Psoas muscle (tissue), 8 donors: ENCODE measurements around the gene MID2. TPM values are rescaled to one million over a fixed set of nuclear protein-coding genes. Genes with fewer than 3 reads are reported as not detected.
"Not testable (repeated sequence)": the region's sequence is repeated elsewhere in the genome, so short reads cannot be mapped to it uniquely, and the experiment has no call there.

Source experiments
- ATAC-seq, 4 donors: fragments of 200-7000 bp; cut with Tn5 transposase; one replicate each; pipeline ENCODE4 v1.9.1; 2020; ENCODE audit warnings: moderate library complexity in 3 of 4, mild to moderate bottlenecking in 2 of 4
- DNase-seq, 2 donors: peaks; one replicate each; pipeline ENCODE4 v3.0.0-alpha.2; 2020
- H3K27ac ChIP-seq: fragments of 200-600 bp; one replicate; pipeline ENCODE4 v1.8.0; 2022
- H3K27me3 ChIP-seq, 3 donors: fragments of 200-600 bp in 1 of 3; one replicate each; pipeline versions ENCODE4 v1.6.1 to v1.8.0; 2013 to 2022; ENCODE audit warnings: low read length in 2 of 3, mild to moderate bottlenecking in 2 of 3, moderate library complexity in 1 of 3; ENCODE audit not compliant: insufficient read depth in 3 of 3
- H3K36me3 ChIP-seq, 2 donors: fragments of 200-600 bp in 1 of 2; one replicate each; pipeline versions ENCODE4 v1.6.1 to v1.8.0; 2013 to 2022; ENCODE audit warnings: low read depth in 1 of 2, mild to moderate bottlenecking in 1 of 2, moderate library complexity in 1 of 2; ENCODE audit not compliant: insufficient read depth in 1 of 2
- H3K4me1 ChIP-seq: fragments of 200-600 bp; one replicate; pipeline ENCODE4 v1.8.0; 2022
- H3K4me3 ChIP-seq: fragments of 200-600 bp; one replicate; pipeline ENCODE4 v1.8.0; 2022; ENCODE audit warnings: mild to moderate bottlenecking
- H3K9me3 ChIP-seq: fragments of 200-600 bp; one replicate; pipeline ENCODE4 v1.8.0; 2022
- CTCF ChIP-seq: fragments of 200-600 bp; IDR thresholded peaks from one replicate; pipeline ENCODE4 v1.8.0; 2022; ENCODE audit warnings: antibody characterized with exemption
- WGBS, 3 donors: extraction: QIAGEN DNeasy Blood & Tissue Kit; methylation state at CpG; one replicate each; pipeline versions ENCODE4 v1.1.6 to v1.1.7; 2013; 5-methylcytosine and 5-hydroxymethylcytosine counted together
- intact Hi-C, 2 donors: fragments of 100-400 bp; cut with DNase I; formaldehyde crosslinking; loops; one replicate each; pipeline versions ENCODE4 v1.11.0 to v1.14.2; 2022
- polyA plus RNA-seq, 3 donors: library from polyadenylated mRNA; stranded (reverse); fragments of 200-250 nt; gene quantifications; one replicate each; pipeline ENCODE4 v1.2.3, GENCODE V29; 2013
- total RNA-seq, 4 donors: library from RNA; stranded (reverse); fragmentation: NEBNext Ultra II Directional in 2 of 4; extraction: Animal tissue kit (Norgen Biotek cat#: 25700) in 2 of 4; gene quantifications; one replicate each; pipeline versions ENCODE4 v1.2.1 to v1.2.4, GENCODE V29; 2021 to 2023
- donor health status: healthy with polysubstance abuse.
- donor health status: DM: no; HTN: no; CAD: no; lungs with moderate emphysema.
- donor health status: Bipolar disorder and iron deficiency.
- donor health status: healthy.
- donor health status: DM: yes; HTN: yes; CAD: no.
- donor health status: DM: no; HTN: no; CAD: no.
- donor health status: DM: no; HTN: no; CAD: no.
- donor health status: DM: yes; HTN: yes; CAD: no.

MID2 gene
- total and polyA plus RNA-seq, 7 donors: 4.8 to 21.6 (median 18.6) TPM

DNA sequence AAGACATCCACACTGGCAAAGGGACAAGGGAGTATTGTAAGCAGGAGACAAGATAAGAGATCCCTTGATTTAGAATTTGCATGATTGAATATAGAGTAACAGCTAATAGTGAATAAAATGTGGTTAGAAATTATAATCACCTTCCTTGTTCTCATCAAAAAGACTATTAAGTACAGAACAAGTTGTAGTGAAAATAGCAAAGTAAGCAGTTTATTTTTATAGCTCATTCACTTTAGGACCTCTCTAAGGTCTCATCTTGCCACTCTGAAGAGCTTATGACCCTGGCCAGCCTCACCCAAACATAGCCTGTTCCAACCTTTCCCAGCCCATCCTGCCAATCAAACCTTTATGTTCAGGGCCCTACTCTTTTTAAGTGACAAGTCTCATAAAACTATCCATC, 30.6 kb downstream of the MID2 start:
- peaks cover 0 to 21% (median 0%) of the 10 kb centered on the region in 3 donors for H3K27me3 ChIP-seq
- DNase-seq (no peak), ATAC-seq (no peak)
- H3K4me1 ChIP-seq: no peaks in the 10 kb centered on the region
- intact Hi-C loops: no loop called here
- H3K27ac ChIP-seq: no peak overlapping the region
- no peaks in the 10 kb centered on the region for H3K36me3 ChIP-seq
- TF ChIP-seq CTCF: no peak
- H3K4me3 ChIP-seq: no peak overlapping the region
- no peaks in the 10 kb centered on the region for H3K9me3 ChIP-seq

DNA sequence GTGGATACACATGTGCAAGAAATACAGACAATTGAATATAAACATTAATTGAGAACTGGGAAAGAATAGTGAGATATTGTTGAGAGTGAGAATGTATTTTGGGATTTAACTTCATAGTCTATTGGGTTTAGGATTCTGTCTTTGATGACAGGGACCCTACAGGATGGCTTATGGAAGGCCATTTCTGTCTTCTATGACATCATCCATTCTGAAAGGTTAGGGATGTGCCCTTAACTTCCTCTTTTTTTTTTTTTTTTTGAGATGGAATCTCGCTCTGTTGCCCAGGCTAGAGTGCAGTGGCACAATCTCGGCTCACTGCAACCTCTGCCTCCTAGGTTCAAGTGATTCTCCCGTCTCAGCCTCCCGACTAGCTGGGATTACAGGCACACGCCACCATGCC, 31.4 kb downstream of the MID2 start:
- H3K27ac ChIP-seq, DNase-seq, ATAC-seq, intact Hi-C loops, H3K9me3 ChIP-seq, H3K36me3 ChIP-seq, H3K4me1 ChIP-seq, H3K4me3 ChIP-seq: not testable (repeated sequence)
- WGBS, 3 donors: 81 to 100% (median 99%) methylated on average over 3 to 5 of the region's 5 CpGs
- peaks cover 0 to 21% (median 0%) of the 10 kb centered on the region in 3 donors for H3K27me3 ChIP-seq

GRCh38 chrX:107857837-107858236, 32.2 kb downstream of the MID2 start:
- Histone ChIP-seq H3K27ac (no peak overlapping the region), H3K9me3 (no peaks in the 10 kb centered on the region), H3K4me3 (no peak overlapping the region), H3K36me3 (no peaks in the 10 kb centered on the region), H3K27me3 (peaks cover 0 to 21% (median 0%) of the 10 kb centered on the region in 3 donors), H3K4me1 (no peaks in the 10 kb centered on the region)
- intact Hi-C loops: no loop called here
- WGBS, 3 donors: 81 to 90% (median 87%) methylated on average over 5 of the region's 5 CpGs
- no peak for DNase-seq
- no peak for ATAC-seq
- no peak for TF ChIP-seq CTCF

- TF ChIP-seq CTCF: no peak
- no peak overlapping the region for H3K4me3 ChIP-seq
- intact Hi-C loops: no loop called here
- no peaks in the 10 kb centered on the region for H3K36me3 ChIP-seq
- H3K27me3 ChIP-seq: peaks cover 0 to 15% (median 0%) of the 10 kb centered on the region in 3 donors
- WGBS, 3 donors: 91 to 97% (median 95%) methylated on average over 4 of the region's 4 CpGs
- ATAC-seq (no peak), DNase-seq (no peak)
- H3K27ac ChIP-seq: no peak overlapping the region
- no peaks in the 10 kb centered on the region for H3K4me1 ChIP-seq
- H3K9me3 ChIP-seq: no peaks in the 10 kb centered on the region
Measured at GRCh38 chrX:107861056-107861455, 35.4 kb downstream of the MID2 start.

DNA sequence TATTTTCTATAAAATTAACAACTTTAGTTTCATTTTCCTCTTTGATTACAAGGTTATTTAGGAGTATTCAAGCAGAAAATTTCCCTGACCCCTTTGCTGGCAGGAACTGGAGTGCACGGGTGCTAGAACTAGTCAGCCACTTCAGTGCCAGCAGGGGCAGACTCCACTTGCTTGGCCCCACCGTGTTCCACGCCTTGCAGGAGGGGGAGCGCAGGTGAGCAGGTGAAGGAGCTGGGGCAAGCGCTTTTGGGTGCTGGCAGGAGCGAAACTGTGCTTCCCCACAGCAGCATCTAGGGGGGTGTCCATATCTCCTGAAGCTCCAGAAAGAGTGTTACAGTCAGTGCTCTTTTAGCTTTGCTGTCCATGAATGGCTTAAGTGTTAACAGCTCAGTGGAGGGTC, 45.5 kb downstream of the MID2 start:
- Histone ChIP-seq H3K4me1 (no peaks in the 10 kb centered on the region), H3K9me3 (no peaks in the 10 kb centered on the region), H3K36me3 (no peaks in the 10 kb centered on the region), H3K27ac (no peak overlapping the region), H3K4me3 (no peak overlapping the region), H3K27me3 (peaks cover 0 to 13% (median 0%) of the 10 kb centered on the region in 3 donors)
- DNase-seq (no peak), ATAC-seq (no peak)
- intact Hi-C loops: no loop called here
- no peak for TF ChIP-seq CTCF
- WGBS, 3 donors: 60 to 86% (median 80%) methylated on average over 6 of the region's 6 CpGs
